K562 (cell line): Measurements from ENCODE around the gene TNFAIP8L2. TPM values are rescaled to one million over a fixed set of nuclear protein-coding genes. Genes with fewer than 3 reads are reported as not detected.

ENCODE experiments used
- CEBPG ChIP-seq, 3 experiments: fragments of 200-800 bp in 1 of 3; sonication (Bioruptor generic) in 1 of 3; sonication (generic) in 1 of 3; formaldehyde crosslinking in 1 of 3; IDR thresholded peaks in 2 of 3; conservative IDR thresholded peaks in 1 of 3; 2 replicates each; pipeline versions ENCODE4 v1.6.1 to v1.8.0; 2016 to 2022; ENCODE audit warnings: missing compliant biosample characterization in 2 of 3, missing genetic modification characterization in 2 of 3, mild to moderate bottlenecking in 1 of 3, missing genetic modification reagents in 1 of 3
- CREM ChIP-seq: IDR thresholded peaks from 2 replicates; pipeline ENCODE4 v1.6.1; 2014; ENCODE audit warnings: antibody characterized with exemption, low read depth
- CUX1 ChIP-seq: fragments of 200-800 bp; sonication (Bioruptor generic); IDR thresholded peaks from 2 replicates; pipeline ENCODE4 v1.6.1; 2016; ENCODE audit warnings: missing genetic modification characterization, missing compliant biosample characterization
- FOXA1 ChIP-seq: fragments of 450-650 bp; IDR thresholded peaks from 2 replicates; pipeline ENCODE4 v1.6.1; 2016; ENCODE audit warnings: mild to moderate bottlenecking, borderline replicate concordance
- TAF9B ChIP-seq: fragments of 450-650 bp; IDR thresholded peaks from 2 replicates; pipeline ENCODE4 v1.6.1; 2018; ENCODE audit warnings: mild to moderate bottlenecking; ENCODE audit not compliant: partially characterized antibody
- ZBTB5 ChIP-seq: fragments of 450-650 bp; IDR thresholded peaks from 2 replicates; pipeline ENCODE4 v1.6.1; 2017; ENCODE audit warnings: antibody characterized with exemption
- ZEB2 ChIP-seq: fragments of 450-650 bp; IDR thresholded peaks from 2 replicates; pipeline ENCODE4 v1.6.1; 2016
- ZFX ChIP-seq: sonication (generic); formaldehyde crosslinking; IDR thresholded peaks from 2 replicates; pipeline ENCODE4 v1.8.0; 2022; ENCODE audit warnings: mild to moderate bottlenecking, missing genetic modification reagents, moderate library complexity
- polyA plus RNA-seq, 8 experiments: library from polyadenylated mRNA; depleted of rRNA in 4 of 8; stranded (reverse) in 5 of 8; unstranded in 3 of 8; fragments of >200 nt; fragmentation: Nextera tagmentation in 2 of 8; fragmentation: Illumina TruSeq in 1 of 8; extraction: Ambion mirVana in 2 of 8; extraction: Trizol in 1 of 8; gene quantifications; 2 replicates each; pipeline versions ENCODE4 v1.2.1 to v1.2.3, GENCODE V29; 2011 to 2014; ENCODE audit warnings: inconsistent platforms in 1 of 8, missing spikeins in 1 of 8
- total RNA-seq, 7 experiments: library from RNA; depleted of rRNA in 6 of 7; stranded (reverse); fragments of >200 nt in 6 of 7; fragmentation: Illumina TruSeq in 2 of 7; extraction: Trizol in 2 of 7; gene quantifications; 2 replicates each; pipeline versions ENCODE4 v1.2.1 to v1.2.3, GENCODE V29; 2011 to 2021; ENCODE audit warnings: low replicate concordance in 1 of 7
- TF ChIP-seq, protein P1 (sequence below), 2 experiments: fragments of 450-650 bp; IDR thresholded peaks; 2 replicates each; pipeline ENCODE4 v1.6.1; 2016; ENCODE audit warnings: mild to moderate bottlenecking in 2 of 2, borderline replicate concordance in 1 of 2, low read depth in 1 of 2, moderate library complexity in 1 of 2

The TNFAIP8L2 gene
- total and polyA plus RNA-seq, 9 of the 15 experiments (the other 6 are each of a cell fraction or from before 2014, with no cell fraction given): 0.05 to 1.7 (median 0.52) TPM

GRCh38 chr1:151165281-151165737, 8.9 kb downstream of the TNFAIP8L2 start (continued):
- 0 out of 2 replicates have a peak, but pooled peaks have one; percentile 20 for TF ChIP-seq ZBTB5
- TF ChIP-seq CUX1 (CRISPR knock-in tag): 0 out of 2 replicates have a peak, but pooled peaks have one; percentile 18
- TF ChIP-seq TAF9B: no peak
- TF ChIP-seq ZEB2: 0 out of 2 replicates have a peak, but pooled peaks have one; percentile 10
- TF ChIP-seq, protein P1, sequence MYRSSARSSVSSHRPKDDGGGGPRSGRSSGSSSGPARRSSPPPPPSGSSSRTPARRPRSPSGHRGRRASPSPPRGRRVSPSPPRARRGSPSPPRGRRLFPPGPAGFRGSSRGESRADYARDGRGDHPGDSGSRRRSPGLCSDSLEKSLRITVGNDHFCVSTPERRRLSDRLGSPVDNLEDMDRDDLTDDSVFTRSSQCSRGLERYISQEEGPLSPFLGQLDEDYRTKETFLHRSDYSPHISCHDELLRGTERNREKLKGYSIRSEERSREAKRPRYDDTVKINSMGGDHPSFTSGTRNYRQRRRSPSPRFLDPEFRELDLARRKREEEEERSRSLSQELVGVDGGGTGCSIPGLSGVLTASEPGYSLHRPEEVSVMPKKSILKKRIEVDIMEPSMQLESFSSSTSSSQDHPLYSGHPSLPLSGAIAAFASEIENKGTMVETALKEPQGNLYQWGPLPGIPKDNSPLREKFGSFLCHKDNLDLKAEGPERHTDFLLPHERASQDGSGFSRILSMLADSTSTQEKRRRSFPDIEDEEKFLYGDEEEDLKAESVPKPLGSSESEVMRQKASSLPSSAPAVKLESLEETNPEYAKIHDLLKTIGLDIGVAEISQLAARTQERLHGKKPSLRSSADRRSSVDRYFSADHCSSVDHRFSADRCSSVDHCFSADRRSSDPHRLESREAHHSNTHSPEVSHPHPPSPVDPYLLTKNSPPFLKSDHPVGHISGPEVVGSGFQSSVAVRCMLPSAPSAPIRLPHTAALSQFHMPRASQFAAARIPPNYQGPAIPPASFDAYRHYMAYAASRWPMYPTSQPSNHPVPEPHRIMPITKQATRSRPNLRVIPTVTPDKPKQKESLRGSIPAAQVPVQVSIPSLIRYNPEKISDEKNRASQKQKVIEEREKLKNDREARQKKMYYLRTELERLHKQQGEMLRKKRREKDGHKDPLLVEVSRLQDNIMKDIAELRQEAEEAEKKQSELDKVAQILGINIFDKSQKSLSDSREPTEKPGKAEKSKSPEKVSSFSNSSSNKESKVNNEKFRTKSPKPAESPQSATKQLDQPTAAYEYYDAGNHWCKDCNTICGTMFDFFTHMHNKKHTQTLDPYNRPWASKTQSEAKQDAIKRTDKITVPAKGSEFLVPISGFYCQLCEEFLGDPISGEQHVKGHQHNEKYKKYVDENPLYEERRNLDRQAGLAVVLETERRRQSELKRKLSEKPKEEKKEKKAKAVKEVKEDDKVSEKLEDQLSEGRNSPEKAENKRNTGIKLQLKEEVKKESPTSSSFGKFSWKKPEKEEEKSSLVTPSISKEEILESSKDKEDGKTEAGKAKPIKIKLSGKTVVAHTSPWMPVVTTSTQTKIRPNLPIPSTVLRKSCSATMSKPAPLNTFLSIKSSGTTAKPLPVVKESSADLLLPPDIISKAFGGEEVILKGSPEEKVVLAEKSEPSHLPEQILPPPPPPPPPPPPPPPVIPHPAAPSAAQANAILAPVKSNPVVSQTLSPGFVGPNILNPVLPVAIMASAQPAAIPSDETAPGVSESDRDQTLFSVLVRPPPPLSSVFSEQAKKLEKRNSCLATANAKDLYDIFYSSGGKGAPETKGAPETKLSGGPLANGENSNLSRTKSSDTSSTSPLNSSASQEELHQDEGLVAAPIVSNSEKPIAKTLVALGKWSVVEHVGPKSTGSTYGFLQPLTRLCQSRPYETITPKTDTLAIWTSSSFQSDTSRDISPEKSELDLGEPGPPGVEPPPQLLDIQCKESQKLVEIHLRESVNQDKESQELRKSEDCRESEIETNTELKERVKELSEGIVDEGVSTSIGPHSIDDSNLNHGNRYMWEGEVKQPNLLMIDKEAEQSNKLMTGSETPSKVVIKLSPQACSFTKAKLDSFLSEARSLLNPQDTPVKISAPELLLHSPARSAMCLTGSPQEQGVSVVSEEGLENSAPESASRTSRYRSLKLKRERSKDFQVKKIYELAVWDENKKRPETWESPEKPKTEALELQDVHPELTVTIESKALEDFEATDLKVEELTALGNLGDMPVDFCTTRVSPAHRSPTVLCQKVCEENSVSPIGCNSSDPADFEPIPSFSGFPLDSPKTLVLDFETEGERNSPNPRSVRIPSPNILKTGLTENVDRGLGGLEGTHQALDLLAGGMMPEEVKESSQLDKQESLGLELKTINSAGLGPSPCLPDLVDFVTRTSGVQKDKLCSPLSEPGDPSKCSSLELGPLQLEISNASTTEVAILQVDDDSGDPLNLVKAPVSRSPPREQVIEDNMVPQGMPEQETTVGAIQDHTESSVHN (IDR thresholded peaks at IDR 0.05; ENCODE audit: borderline replicate concordance in 1 of 2, low read depth in 1 of 2): no peak
- TF ChIP-seq CREM: no peak
- TF ChIP-seq CEBPG (CRISPR knock-in tag; IDR thresholded peaks at IDR 0.05): no peak
- TF ChIP-seq CEBPG (tag; conservative IDR thresholded peaks at IDR 0.05 in 1 of 2, IDR thresholded peaks at IDR 0.05 in 1 of 2): no peak
- no peak for TF ChIP-seq ZFX (CRISPR knock-in tag)
- no peak for TF ChIP-seq FOXA1
